ENCODE results near the gene LRRC27. TPM values are rescaled to one million over a fixed set of nuclear protein-coding genes. Genes with fewer than 3 reads are reported as not detected.

Gene LRRC27
- total and polyA plus RNA-seq, 2 donors (not counting 1 experiment from before 2014, with no cell fraction given), result 23.6 to 25.6 TPM

DNA sequence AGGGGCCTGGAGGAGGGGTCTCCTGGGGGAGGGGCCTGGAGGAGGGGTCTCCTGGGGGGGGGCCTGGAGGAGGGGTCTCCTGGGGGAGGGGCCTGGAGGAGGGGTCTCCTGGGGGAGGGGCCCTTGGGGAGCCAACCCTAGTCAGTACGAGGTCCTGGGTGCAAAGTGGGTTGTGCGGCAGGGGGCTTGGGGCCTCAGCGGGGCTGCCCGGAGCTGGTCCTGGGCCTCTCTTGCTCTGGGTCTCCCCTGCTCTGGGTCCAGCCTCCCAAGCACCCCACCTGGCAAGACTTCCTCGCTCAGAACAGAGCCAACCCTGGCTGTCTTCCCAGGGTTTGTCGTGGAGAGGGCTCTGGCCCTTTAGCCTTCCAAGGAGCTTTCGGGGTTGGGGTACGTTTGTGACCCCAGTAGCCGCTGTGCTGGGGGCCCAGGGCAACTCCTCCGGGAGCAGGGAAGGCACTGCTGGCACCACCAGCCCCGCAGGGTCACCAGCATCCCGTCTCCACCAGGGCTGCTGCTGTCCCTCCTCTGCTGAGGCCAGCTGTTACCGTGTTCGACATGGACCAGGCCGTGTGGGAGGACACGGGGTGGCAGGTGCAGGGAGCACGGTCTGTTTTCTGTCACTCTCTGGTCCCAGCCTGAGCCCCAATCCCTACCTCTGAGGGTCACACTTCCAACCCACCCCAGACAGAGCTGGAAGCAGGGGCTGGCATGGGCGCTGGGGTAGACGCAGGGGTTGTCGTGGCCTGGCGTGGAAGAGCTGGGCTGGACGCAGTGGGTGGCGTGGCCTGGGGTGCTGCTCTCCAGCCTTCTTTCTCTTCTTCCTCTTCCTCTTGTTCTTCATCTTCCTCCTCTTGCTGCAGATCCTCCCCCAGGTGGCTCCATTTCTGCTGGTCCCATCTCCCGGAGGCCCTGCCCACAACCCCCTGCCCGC lies 87.8 kb downstream of the LRRC27 start:
- Histone ChIP-seq H3K9ac (ENCODE audit: low read length) (no peak overlapping the region), H3K27me3 (replicated peaks in 1 of 4; ENCODE audit: control extremely low read depth in 1 of 4, control insufficient read depth in 3 of 4, insufficient read depth in 4 of 4, low read length in 3 of 4) (no peaks in the 10 kb centered on the region), H3K36me3 (replicated peaks in 1 of 2; ENCODE audit: control extremely low read depth in 1 of 2, control insufficient read depth in 1 of 2, extremely low read depth in 1 of 2, insufficient read depth in 2 of 2, low read length in 1 of 2) (peaks cover 0 to 7% of the 10 kb centered on the region in 2 experiments), H3K27ac (ENCODE audit: low read length in 2 of 2) (peak overlapping the region; percentile 92 to 99), H2AFZ (ENCODE audit: insufficient read depth, low read depth, low read length, poor library complexity, severe bottlenecking) (peak overlapping the region; percentile 2), H3K79me2 (ENCODE audit: control insufficient read depth, insufficient read depth, low read length) (peaks cover 27% of the 10 kb centered on the region), H4K20me1 (ENCODE audit: control insufficient read depth, insufficient read depth, low read length, poor library complexity, severe bottlenecking) (no peaks in the 10 kb centered on the region), H3K9me3 (ENCODE audit: control extremely low read depth in 1 of 3, control insufficient read depth in 2 of 3, insufficient read depth in 1 of 3, low read length in 2 of 3) (no peaks in the 10 kb centered on the region), H3K4me1 (ENCODE audit: control insufficient read depth in 2 of 2, insufficient read depth in 2 of 2, low read length in 2 of 2) (peaks cover 72 to 87% of the 10 kb centered on the region in 2 donors), H3K4me3 (ENCODE audit: control extremely low read depth in 1 of 5, extremely low read depth in 1 of 5, insufficient read depth in 1 of 5, low read depth in 2 of 5, low read length in 4 of 5) (no peak overlapping the region), H3K4me2 (replicated peaks; ENCODE audit: low read depth, low read length, poor library complexity, severe bottlenecking) (peak overlapping the region; percentile 82)
- POLR2A ChIA-PET, result interaction anchor here (0.9 to 4.0 kb wide), 6 partner anchors 13 to 212 kb away, joined by 3 to 29 read pairs (median 12); partner anchors contain the start of gene PWWP2B
- peaks cover 71% of the 10 kb centered on the region for H3K4me1 Mint-ChIP-seq
- no peak for ATAC-seq (ENCODE audit: low read depth)
- H3K9me3 Mint-ChIP-seq (ENCODE audit: insufficient read depth), result no peaks in the 10 kb centered on the region
- WGBS (ENCODE audit: insufficient coverage), result 83% methylated on average over 20 of the region's 25 CpGs
- peak overlapping the region; percentile 79 for H3K4me3 Mint-ChIP-seq
- TF ChIP-seq EZH2 (IDR thresholded peaks at IDR 0.05; ENCODE audit: borderline replicate concordance, insufficient read depth, low read depth, low read length, poor library complexity, severe bottlenecking), result no peak
- TF ChIP-seq CTCF (IDR thresholded peaks at IDR 0.05), result no peak
- CTCF ChIA-PET, result interaction anchor here (0.9 to 1.8 kb wide), 7 partner anchors 11 to 33 kb away, joined by 3 to 8 read pairs (median 6); partner anchors contain the start of gene PWWP2B
- intact Hi-C loops (cut with micrococcal nuclease), result loop anchor here (2.0 kb wide), 1 partner anchor 23 kb away; the partner anchor contains the start of gene PWWP2B
- H3K27me3 Mint-ChIP-seq, result no peaks in the 10 kb centered on the region
- peak overlapping the region; percentile 94 for H3K27ac Mint-ChIP-seq
- no peak for DNase-seq
